Erythroblast (primary cell): Measurements from ENCODE around the gene PLPP3.

Experiments
- GATA1 ChIP-seq: IDR thresholded peaks from 2 replicates; pipeline ENCODE4 v1.6.1; 2011; ENCODE audit warnings: low read depth, mild to moderate bottlenecking, control low read depth, low read length, moderate library complexity
- POLR2A ChIP-seq: IDR thresholded peaks from 2 replicates; pipeline ENCODE4 v1.6.1; 2011; ENCODE audit warnings: mild to moderate bottlenecking, low read length

GRCh38 chr1:56566061-56566744, 13.2 kb downstream of the PLPP3 start:
- TF ChIP-seq POLR2A: no peak
- no peak for TF ChIP-seq GATA1
